Suprapubic skin (tissue), 4 donors: ENCODE results near the gene AOX1.
"Not testable (repeated sequence)": the region's sequence is repeated elsewhere in the genome, so short reads cannot be mapped to it uniquely, and the experiment has no call there.

Experiments
- CTCF ChIP-seq, 2 donors: fragments of 200-600 bp in 1 of 2; fragments of 450-650 bp in 1 of 2; sonication (generic) in 1 of 2; IDR thresholded peaks; one replicate each; pipeline ENCODE4 v1.5.1; 2016 to 2019; ENCODE audit warnings: antibody characterized with exemption in 2 of 2, mild to moderate bottlenecking in 1 of 2, moderate library complexity in 1 of 2
- POLR2A ChIP-seq, 2 donors: fragments of 450-650 bp; IDR thresholded peaks; one replicate each; pipeline ENCODE4 v1.6.1; 2017; ENCODE audit warnings: antibody characterized with exemption in 2 of 2, mild to moderate bottlenecking in 2 of 2, moderate library complexity in 2 of 2
- POLR2AphosphoS5 ChIP-seq, 3 donors: sonication (generic); formaldehyde crosslinking; IDR thresholded peaks; one replicate each; pipeline ENCODE4 v1.6.1; 2017; ENCODE audit warnings: antibody characterized with exemption in 3 of 3

DNA sequence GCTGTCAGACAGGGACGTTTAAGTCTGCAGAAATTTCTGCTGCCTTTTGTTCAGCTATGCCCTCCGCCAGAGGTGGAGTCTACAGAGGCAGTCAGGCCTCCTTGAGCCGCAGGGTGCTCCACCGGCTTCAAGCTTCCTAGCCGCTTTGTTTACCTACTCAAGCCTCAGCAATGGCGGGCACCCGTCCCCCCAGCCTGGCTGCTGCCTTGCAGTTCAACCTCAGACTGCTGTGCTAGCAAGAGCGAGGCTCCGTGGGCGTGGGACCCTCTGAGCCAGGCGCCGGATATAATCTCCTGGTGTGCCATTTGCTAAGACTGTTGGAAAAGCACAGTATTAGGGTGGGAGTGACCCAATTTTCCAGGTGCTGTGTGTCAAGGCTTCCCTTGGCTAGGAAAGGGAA is 19.2 kb upstream of the AOX1 start:
- TF ChIP-seq CTCF, POLR2A, POLR2AphosphoS5 (IDR thresholded peaks at IDR 0.05): not testable (repeated sequence)
